Ascending aorta (tissue), 2 donors: ENCODE measurements around the gene OLFM2. TPM values are rescaled to one million over a fixed set of nuclear protein-coding genes. Genes with fewer than 3 reads are reported as not detected.

Source experiments
- DNase-seq, 2 donors: peaks; one replicate each; pipeline ENCODE4 v3.0.0-alpha.2; 2019; ENCODE audit warnings: low spot score in 2 of 2
- H3K27ac ChIP-seq, 2 donors: fragments of 200-600 bp; sonication (generic); one replicate each; pipeline ENCODE4 v1.5.1; 2016 to 2017; ENCODE audit warnings: mild to moderate bottlenecking in 1 of 2
- H3K27me3 ChIP-seq: fragments of 200-600 bp; sonication (generic); one replicate; pipeline ENCODE4 v1.5.1; 2017
- H3K36me3 ChIP-seq, 2 donors: fragments of 200-600 bp; sonication (generic); one replicate each; pipeline ENCODE4 v1.5.1; 2016
- H3K4me1 ChIP-seq, 2 donors: fragments of 200-600 bp; sonication (generic); one replicate each; pipeline ENCODE4 v1.5.1; 2016 to 2017; ENCODE audit warnings: mild to moderate bottlenecking in 1 of 2
- H3K4me3 ChIP-seq, 2 donors: fragments of 200-600 bp; sonication (generic); one replicate each; pipeline ENCODE4 v1.5.1; 2016 to 2017; ENCODE audit warnings: mild to moderate bottlenecking in 1 of 2
- H3K9me3 ChIP-seq, 2 donors: fragments of 200-600 bp; sonication (generic); one replicate each; pipeline ENCODE4 v1.5.1; 2016
- CTCF ChIP-seq, 3 experiments: fragments of 200-600 bp in 2 of 3; fragments of 450-650 bp in 1 of 3; sonication (generic) in 2 of 3; IDR thresholded peaks; one replicate each; pipeline ENCODE4 v1.5.1; 2016 to 2019; ENCODE audit warnings: antibody characterized with exemption in 3 of 3, mild to moderate bottlenecking in 1 of 3, moderate library complexity in 1 of 3
- intact Hi-C: fragments of 100-400 bp; cut with DNase I; formaldehyde crosslinking; loops from one replicate; pipeline ENCODE4 v1.15.1; 2023
- total RNA-seq: library from RNA; depleted of rRNA; stranded (reverse); fragments of >200 nt; gene quantifications from one replicate; pipeline ENCODE4 v1.1.0, GENCODE V29; 2016

OLFM2 gene
- total RNA-seq, 1 donor from 2014 or later, result 0.96 TPM

DNA sequence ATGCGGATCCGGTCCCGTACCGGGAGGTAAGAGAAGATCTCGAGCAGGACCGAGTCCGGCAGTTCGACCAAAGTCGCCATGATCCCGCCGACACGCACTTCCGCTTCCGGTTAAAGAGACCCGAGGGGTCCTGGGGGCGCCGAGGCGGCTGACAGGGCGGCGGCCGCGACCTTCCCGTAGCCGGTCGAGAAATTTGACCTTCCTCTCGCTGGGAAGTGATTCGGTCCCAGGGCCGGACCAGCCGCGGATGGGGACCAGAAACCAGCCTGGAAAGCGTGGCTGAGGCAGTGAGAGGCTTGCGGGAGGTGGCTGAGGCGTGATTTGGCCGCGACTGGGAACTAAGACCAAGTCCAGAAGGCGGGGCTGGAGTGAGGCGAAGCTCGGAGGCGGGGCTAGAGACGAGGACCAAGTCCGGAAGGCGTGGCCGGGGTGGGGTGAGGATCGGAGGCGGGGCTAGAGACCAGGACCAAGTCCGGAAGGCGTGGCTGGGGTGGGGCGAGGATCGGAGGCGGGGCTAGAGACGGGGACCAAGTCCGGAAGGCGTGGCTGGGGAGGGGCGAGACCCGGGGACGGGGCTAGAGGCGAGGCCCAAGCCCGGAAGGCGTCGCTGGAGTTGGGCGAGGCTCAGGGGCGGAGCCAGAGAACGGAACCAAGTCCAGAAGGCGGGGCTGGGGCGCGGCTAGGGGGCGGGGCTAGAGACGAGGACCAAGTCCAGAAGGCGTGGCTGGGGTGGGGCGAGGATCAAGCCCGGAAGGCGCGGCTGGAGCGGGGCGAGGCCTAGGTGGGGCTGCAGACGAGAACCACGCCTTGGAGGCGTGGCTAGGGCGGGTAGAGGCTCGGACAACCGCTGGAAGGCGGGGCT lies 117.3 kb downstream of the OLFM2 start, which contains the start of gene FBXL12:
Gene FBXL12 (minus strand): TSS at position 346 of the 862 bp plus-strand sequence. CDS start 266 bp downstream, at position 80.
- intact Hi-C loops, result loop anchor here (1.0 kb wide), 5 partner anchors 8 to 34 kb away; partner anchors contain the start of genes PIN1 and UBL5
- no peak for TF ChIP-seq CTCF (IDR thresholded peaks at IDR 0.05)
- H3K4me1 ChIP-seq, result peaks cover 7 to 16% of the 10 kb centered on the region in 2 donors
- DNase-seq, result peak; percentile 100
- peak within 1 kb of the TSS; percentile 89 to 95 for H3K27ac ChIP-seq
- H3K4me3 ChIP-seq, result peak within 1 kb of the TSS; percentile 69 to 86
- H3K27me3 ChIP-seq, result no peaks in the 10 kb centered on the region
- peaks cover 4 to 7% of the 10 kb centered on the region in 2 donors for H3K36me3 ChIP-seq
- H3K9me3 ChIP-seq, result no peaks in the 10 kb centered on the region

DNA sequence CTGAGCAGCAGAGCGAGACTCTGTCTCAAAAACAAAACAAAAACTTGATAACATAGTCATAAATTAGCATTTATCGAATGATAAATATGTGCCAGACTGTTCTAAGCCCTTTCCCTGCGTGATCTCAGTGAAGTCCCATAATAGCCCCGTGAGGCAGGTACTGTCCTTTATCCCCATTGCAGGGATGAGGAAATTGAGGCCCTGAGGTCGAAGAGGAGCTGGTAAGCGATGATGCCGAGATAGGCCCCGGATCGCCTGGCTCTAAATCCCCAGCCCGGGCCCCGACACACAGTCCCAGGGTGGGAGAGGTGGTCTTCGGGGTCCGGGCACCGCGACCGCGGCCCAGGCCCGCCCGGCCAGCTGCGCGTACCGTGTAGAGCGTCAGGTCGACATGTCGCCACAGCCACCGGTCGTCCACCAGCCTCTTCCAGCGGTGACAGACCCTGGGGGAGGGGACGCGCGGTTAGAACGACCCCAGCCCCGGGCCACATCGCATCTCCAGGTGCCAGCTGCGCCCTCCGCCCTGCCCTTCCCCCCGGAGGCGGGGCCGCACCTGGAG lies 118.1 kb downstream of the OLFM2 start:
- Histone ChIP-seq H3K36me3 (peaks cover 11 to 12% of the 10 kb centered on the region in 2 donors), H3K4me1 (peaks cover 7 to 16% of the 10 kb centered on the region in 2 donors), H3K9me3 (no peaks in the 10 kb centered on the region), H3K4me3 (peak overlapping the region; percentile 69 to 86), H3K27me3 (no peaks in the 10 kb centered on the region), H3K27ac (peak overlapping the region; percentile 89 to 95)
- intact Hi-C loops, result no loop called here
- TF ChIP-seq CTCF (IDR thresholded peaks at IDR 0.05), result no peak
- no peak for DNase-seq

GRCh38 chr19:9811139-9811538 lies 125.2 kb downstream of the OLFM2 start:
- no peak overlapping the region for H3K27ac ChIP-seq
- H3K36me3 ChIP-seq, result peaks cover 58 to 70% of the 10 kb centered on the region in 2 donors
- DNase-seq, result no peak
- no peak overlapping the region for H3K4me3 ChIP-seq
- no peaks in the 10 kb centered on the region for H3K27me3 ChIP-seq
- H3K4me1 ChIP-seq, result no peaks in the 10 kb centered on the region
- intact Hi-C loops, result no loop called here
- TF ChIP-seq CTCF (IDR thresholded peaks at IDR 0.05), result no peak
- H3K9me3 ChIP-seq, result no peaks in the 10 kb centered on the region

- no peaks in the 10 kb centered on the region for H3K4me1 ChIP-seq
- H3K27me3 ChIP-seq, result no peaks in the 10 kb centered on the region
- H3K27ac ChIP-seq, result no peak overlapping the region
- no peaks in the 10 kb centered on the region for H3K9me3 ChIP-seq
- H3K36me3 ChIP-seq, result peaks cover 52 to 71% of the 10 kb centered on the region in 2 donors
- TF ChIP-seq CTCF (IDR thresholded peaks at IDR 0.05), result no peak
- no peak overlapping the region for H3K4me3 ChIP-seq
- DNase-seq, result no peak
- intact Hi-C loops, result no loop called here
These were observed 127.2 kb downstream of the OLFM2 start for GRCh38 chr19:9808855-9809824.

GRCh38 chr19:9806803-9807202 lies 129.5 kb downstream of the OLFM2 start:
- peaks cover 42 to 55% of the 10 kb centered on the region in 2 donors for H3K36me3 ChIP-seq
- no peaks in the 10 kb centered on the region for H3K4me1 ChIP-seq
- intact Hi-C loops, result no loop called here
- no peak overlapping the region for H3K27ac ChIP-seq
- H3K27me3 ChIP-seq, result no peaks in the 10 kb centered on the region
- DNase-seq, result no peak
- H3K4me3 ChIP-seq, result no peak overlapping the region
- no peaks in the 10 kb centered on the region for H3K9me3 ChIP-seq
- TF ChIP-seq CTCF (IDR thresholded peaks at IDR 0.05), result no peak
